ENCODE measurements around the gene IFNL4. TPM values are rescaled to one million over a fixed set of nuclear protein-coding genes. Genes with fewer than 3 reads are reported as not detected.
"Not testable (repeated sequence)": the region's sequence is repeated elsewhere in the genome, so short reads cannot be mapped to it uniquely, and the experiment has no call there.

IFNL4 gene
- total RNA-seq, 1 donor from 2014 or later, result not detected

GRCh38 chr19:39254531-39255345 is 6.1 kb upstream of the IFNL4 start:
- no peak for DNase-seq

GRCh38 chr19:39253374-39254149 is 4.9 kb upstream of the IFNL4 start:
- no peak for DNase-seq

GRCh38 chr19:39252458-39252857 is 3.8 kb upstream of the IFNL4 start:
- no peak for DNase-seq

- no peak for DNase-seq
Measured at GRCh38 chr19:39251846-39252245, 3.2 kb upstream of the IFNL4 start.

- no peak for DNase-seq
Measured at GRCh38 chr19:39251081-39251480, 2.4 kb upstream of the IFNL4 start.

GRCh38 chr19:39247701-39248664 is 673 bp downstream of the IFNL4 start:
- DNase-seq, result no peak

- DNase-seq, result no peak
Measured at GRCh38 chr19:39246951-39247669, 1.5 kb downstream of the IFNL4 start.

GRCh38 chr19:39245166-39245565 is 3.5 kb downstream of the IFNL4 start:
- not testable (repeated sequence) for DNase-seq

- not testable (repeated sequence) for DNase-seq
Measured at GRCh38 chr19:39244410-39245100, 4.1 kb downstream of the IFNL4 start, which contains the start of gene IFNL3. TSS of gene IFNL3 (minus strand) at chr19:39245006. CDS start at chr19:39244967, 39 bp downstream.

- not testable (repeated sequence) for DNase-seq
Measured at GRCh38 chr19:39243741-39244140, 4.9 kb downstream of the IFNL4 start.

GRCh38 chr19:39240421-39240820 is 8.2 kb downstream of the IFNL4 start:
- DNase-seq, result no peak

GRCh38 chr19:39238944-39239343 is 9.7 kb downstream of the IFNL4 start:
- DNase-seq, result no peak

GRCh38 chr19:39238209-39238608 is 10.4 kb downstream of the IFNL4 start:
- DNase-seq, result no peak

- DNase-seq, result no peak
Measured at GRCh38 chr19:39237200-39238184, 11.2 kb downstream of the IFNL4 start.

GRCh38 chr19:39236527-39236926 is 12.1 kb downstream of the IFNL4 start:
- no peak for DNase-seq

- no peak for DNase-seq
Measured at GRCh38 chr19:39232708-39233107, 15.9 kb downstream of the IFNL4 start.

- no peak for DNase-seq
Measured at GRCh38 chr19:39230096-39230764, 18.4 kb downstream of the IFNL4 start.

GRCh38 chr19:39224910-39225309 is 23.7 kb downstream of the IFNL4 start:
- DNase-seq, result no peak

GRCh38 chr19:39223703-39224279 is 24.9 kb downstream of the IFNL4 start:
- no peak for DNase-seq

Data from skin of body (tissue), 2 donors.